Gastroesophageal sphincter (tissue), 4 donors: ENCODE results near the gene DHFR2. TPM values are rescaled to one million over a fixed set of nuclear protein-coding genes. Genes with fewer than 3 reads are reported as not detected.

Experiments used
- ATAC-seq: fragments of 150-250 bp; one replicate; pipeline ENCODE4 v1.9.1; 2016; ENCODE audit warnings: mild to moderate bottlenecking, moderate library complexity
- H3K27ac ChIP-seq, 4 donors: fragments of 200-600 bp; sonication (generic) in 3 of 4; 1 replicate in 3 of 4; 2 replicates in 1 of 4; pipeline ENCODE4 v1.5.1; 2016 to 2019
- H3K27me3 ChIP-seq: fragments of 200-600 bp; sonication (generic); one replicate; pipeline ENCODE4 v1.5.1; 2019
- H3K36me3 ChIP-seq, 2 donors: fragments of 200-600 bp; sonication (generic); one replicate each; pipeline ENCODE4 v1.5.1; 2019; ENCODE audit warnings: control low read depth in 1 of 2
- H3K4me1 ChIP-seq, 3 donors: fragments of 200-600 bp; sonication (generic); 1 replicate in 2 of 3; 2 replicates in 1 of 3; pipeline ENCODE4 v1.5.1; 2016 to 2019; ENCODE audit warnings: control low read depth in 2 of 3
- H3K4me3 ChIP-seq, 2 donors: fragments of 200-600 bp; sonication (generic); one replicate each; pipeline ENCODE4 v1.5.1; 2019; ENCODE audit warnings: mild to moderate bottlenecking in 1 of 2, moderate library complexity in 1 of 2
- H3K9me3 ChIP-seq, 3 donors: fragments of 200-600 bp; sonication (generic); one replicate each; pipeline ENCODE4 v1.5.1; 2017 to 2019; ENCODE audit warnings: control low read depth in 2 of 3
- CTCF ChIP-seq, 4 experiments: fragments of 200-600 bp in 2 of 4; fragments of 450-650 bp in 2 of 4; sonication (generic) in 1 of 4; IDR thresholded peaks; one replicate each; pipeline ENCODE4 v1.5.1; 2017 to 2019; ENCODE audit warnings: antibody characterized with exemption in 4 of 4, mild to moderate bottlenecking in 2 of 4, moderate library complexity in 2 of 4
- EP300 ChIP-seq: sonication (generic); formaldehyde crosslinking; IDR thresholded peaks from one replicate; pipeline ENCODE4 v1.6.1; 2017; ENCODE audit warnings: antibody characterized with exemption, mild to moderate bottlenecking
- POLR2A ChIP-seq, 2 donors: fragments of 450-650 bp; IDR thresholded peaks; one replicate each; pipeline ENCODE4 v1.6.1; 2017; ENCODE audit warnings: antibody characterized with exemption in 2 of 2, mild to moderate bottlenecking in 2 of 2, moderate library complexity in 1 of 2
- POLR2AphosphoS5 ChIP-seq: sonication (generic); formaldehyde crosslinking; IDR thresholded peaks from one replicate; pipeline ENCODE4 v1.6.1; 2017; ENCODE audit warnings: antibody characterized with exemption
- WGBS, 2 donors: methylation state at CpG; one replicate each; pipeline ENCODE4 v1.1.5; 2018; ENCODE audit warnings: low coverage in 1 of 2; 5-methylcytosine and 5-hydroxymethylcytosine counted together
- total RNA-seq, 4 donors: library from RNA; depleted of rRNA; stranded (reverse); fragments of >200 nt; gene quantifications; one replicate each; pipeline ENCODE4 v1.1.0, GENCODE V29; 2016

The DHFR2 gene
- total RNA-seq, 4 donors from 2014 or later: 5.2 to 9.6 (median 7.5) TPM

DNA sequence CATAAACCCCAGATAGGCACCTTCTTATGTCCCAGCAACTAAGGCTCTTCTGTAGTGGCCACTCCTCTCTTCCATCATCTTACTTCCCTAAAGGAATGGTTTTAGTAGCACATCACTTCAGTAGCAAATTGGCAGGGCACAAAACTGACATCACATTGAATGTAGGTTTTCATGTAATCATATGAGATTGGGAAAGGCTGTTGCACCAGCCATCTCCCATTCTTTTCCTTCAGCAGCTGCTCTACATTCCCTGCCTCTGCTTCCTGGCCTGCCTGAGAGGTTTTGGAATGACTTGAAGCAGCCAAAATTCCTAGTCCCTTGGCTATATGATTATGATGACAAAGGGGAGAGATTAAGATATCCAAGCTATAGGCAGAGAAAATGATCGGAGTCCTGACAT, 36.6 kb upstream of the DHFR2 start:
- TF ChIP-seq POLR2AphosphoS5 (no peak), CTCF (IDR thresholded peaks at IDR 0.05) (no peak), EP300 (no peak), POLR2A (IDR thresholded peaks at IDR 0.05) (no peak)
- H3K9me3 ChIP-seq: no peaks in the 10 kb centered on the region
- H3K4me1 ChIP-seq: no peaks in the 10 kb centered on the region
- peaks cover 0 to 73% of the 10 kb centered on the region in 2 donors for H3K36me3 ChIP-seq
- H3K27ac ChIP-seq: no peak overlapping the region
- H3K27me3 ChIP-seq: no peaks in the 10 kb centered on the region
- H3K4me3 ChIP-seq: no peak overlapping the region
- no peak for ATAC-seq
- 89 to 100% methylated on average over 1 of the region's 1 CpG for WGBS, 2 donors

GRCh38 chr3:94098452-94098851, 35.7 kb upstream of the DHFR2 start:
- H3K36me3 ChIP-seq: peaks cover 0 to 68% of the 10 kb centered on the region in 2 donors
- no peak overlapping the region for H3K27ac ChIP-seq
- no peaks in the 10 kb centered on the region for H3K9me3 ChIP-seq
- 50 to 67% methylated on average over 2 to 3 of the region's 3 CpGs for WGBS, 2 donors
- no peaks in the 10 kb centered on the region for H3K4me1 ChIP-seq
- no peaks in the 10 kb centered on the region for H3K27me3 ChIP-seq
- no peak for TF ChIP-seq EP300
- no peak for TF ChIP-seq CTCF (IDR thresholded peaks at IDR 0.05)
- no peak for TF ChIP-seq POLR2A (IDR thresholded peaks at IDR 0.05)
- TF ChIP-seq POLR2AphosphoS5: no peak
- H3K4me3 ChIP-seq: no peak overlapping the region
- no peak for ATAC-seq

GRCh38 chr3:94095111-94095510, 32.4 kb upstream of the DHFR2 start:
- Histone ChIP-seq H3K9me3 (no peaks in the 10 kb centered on the region), H3K27me3 (no peaks in the 10 kb centered on the region), H3K36me3 (peaks cover 0 to 78% of the 10 kb centered on the region in 2 donors), H3K4me1 (no peaks in the 10 kb centered on the region), H3K27ac (no peak overlapping the region), H3K4me3 (no peak overlapping the region)
- no peak for ATAC-seq
- TF ChIP-seq POLR2A (IDR thresholded peaks at IDR 0.05): no peak
- no peak for TF ChIP-seq EP300
- TF ChIP-seq POLR2AphosphoS5: no peak
- no peak for TF ChIP-seq CTCF (IDR thresholded peaks at IDR 0.05)
- 92 to 93% methylated on average over 2 of the region's 2 CpGs for WGBS, 2 donors

- Histone ChIP-seq H3K9me3 (no peaks in the 10 kb centered on the region), H3K4me1 (no peaks in the 10 kb centered on the region), H3K36me3 (peaks cover 0 to 71% of the 10 kb centered on the region in 2 donors), H3K4me3 (no peak overlapping the region), H3K27ac (no peak overlapping the region), H3K27me3 (no peaks in the 10 kb centered on the region)
- ATAC-seq: no peak
- TF ChIP-seq POLR2A (IDR thresholded peaks at IDR 0.05) (no peak), EP300 (no peak)
- WGBS, 2 donors: 60 to 67% methylated on average over 1 of the region's 1 CpG
These were observed 30.4 kb upstream of the DHFR2 start for GRCh38 chr3:94093151-94093550.

DNA sequence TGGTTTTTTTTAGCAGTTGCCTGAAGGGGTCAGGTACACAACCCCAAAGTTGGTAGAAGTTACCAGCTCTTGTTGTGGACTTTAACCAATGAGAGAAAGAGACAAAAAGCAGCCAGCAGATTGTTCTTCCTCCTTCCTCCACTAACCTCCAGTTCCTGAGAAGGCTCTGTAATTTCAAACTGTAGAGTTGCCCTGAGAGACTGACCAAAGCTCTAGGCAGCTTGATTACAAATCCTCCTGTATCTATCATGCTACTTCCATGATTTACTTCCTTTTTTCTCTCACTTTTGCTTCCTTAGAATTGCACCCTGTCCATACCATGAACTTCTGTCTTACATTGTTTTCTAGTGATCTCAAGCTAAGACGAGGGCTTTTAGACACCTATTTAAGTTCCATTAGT, 29.4 kb upstream of the DHFR2 start:
- Histone ChIP-seq H3K36me3 (peaks cover 0 to 69% of the 10 kb centered on the region in 2 donors), H3K27me3 (no peaks in the 10 kb centered on the region), H3K27ac (no peak overlapping the region), H3K9me3 (no peaks in the 10 kb centered on the region), H3K4me3 (no peak overlapping the region), H3K4me1 (no peaks in the 10 kb centered on the region)
- WGBS, 2 donors: 91 to 100% methylated on average over 1 of the region's 1 CpG
- ATAC-seq: no peak
- TF ChIP-seq POLR2AphosphoS5 (no peak), EP300 (no peak), CTCF (IDR thresholded peaks at IDR 0.05) (no peak), POLR2A (IDR thresholded peaks at IDR 0.05) (no peak)
